Small intestine (tissue), 7 donors: ENCODE measurements around the gene SPCS2. TPM values are rescaled to one million over a fixed set of nuclear protein-coding genes. Genes with fewer than 3 reads are reported as not detected.

Experiments used
- DNase-seq, 2 donors: peaks; one replicate each; pipeline versions ENCODE4 v3.0.0 to v3.0.0-alpha.2; 2013
- FAIRE-seq: peaks from 2 replicates; lab custom pipeline; 2012; peaks lifted over from hg19 to GRCh38; lab: Jason Lieb, UNC
- H3K27ac ChIP-seq, 3 donors: one replicate each; pipeline ENCODE4 v1.5.1; 2013; ENCODE audit warnings: low read length in 2 of 3, mild to moderate bottlenecking in 2 of 3, control low read depth in 1 of 3, inconsistent platforms in 1 of 3, low read depth in 1 of 3, moderate library complexity in 1 of 3
- H3K27me3 ChIP-seq, 3 donors: one replicate each; pipeline ENCODE4 v1.6.1; 2013; ENCODE audit warnings: low read length in 3 of 3, inconsistent platforms in 1 of 3; ENCODE audit not compliant: control insufficient read depth in 3 of 3, insufficient read depth in 3 of 3
- H3K36me3 ChIP-seq, 3 donors: one replicate each; pipeline ENCODE4 v1.6.1; 2013; ENCODE audit warnings: low read length in 3 of 3, inconsistent platforms in 1 of 3, low read depth in 1 of 3, mild to moderate bottlenecking in 1 of 3, moderate library complexity in 1 of 3; ENCODE audit not compliant: control insufficient read depth in 3 of 3, insufficient read depth in 2 of 3
- H3K4me1 ChIP-seq, 3 donors: one replicate each; pipeline ENCODE4 v1.6.1; 2013; ENCODE audit warnings: low read length in 2 of 3, inconsistent platforms in 1 of 3, low read depth in 1 of 3, mild to moderate bottlenecking in 1 of 3, moderate library complexity in 1 of 3; ENCODE audit not compliant: control insufficient read depth in 3 of 3, insufficient read depth in 2 of 3
- H3K4me3 ChIP-seq, 3 donors: one replicate each; pipeline ENCODE4 v1.5.1; 2013; ENCODE audit warnings: low read length in 3 of 3, control low read depth in 1 of 3, inconsistent platforms in 1 of 3, low read depth in 1 of 3, mild to moderate bottlenecking in 1 of 3, moderate library complexity in 1 of 3
- H3K9me3 ChIP-seq, 2 donors: one replicate each; pipeline ENCODE4 v1.6.1; 2013; ENCODE audit warnings: low read depth in 1 of 2, low read length in 1 of 2; ENCODE audit not compliant: control insufficient read depth in 2 of 2, insufficient read depth in 1 of 2
- WGBS, 3 donors: extraction: QIAGEN DNeasy Blood & Tissue Kit; methylation state at CpG; one replicate each; pipeline ENCODE4 v1.1.7; 2013; 5-methylcytosine and 5-hydroxymethylcytosine counted together
- polyA plus RNA-seq, 4 donors: library from polyadenylated mRNA; stranded (reverse) in 3 of 4; unstranded in 1 of 4; fragments of 200-250 nt in 3 of 4; fragments of 120-200 nt in 1 of 4; gene quantifications; one replicate each; pipeline versions ENCODE4 v1.2.1 to v1.2.3, GENCODE V29; 2013
- donor health status: healthy with polysubstance abuse.
- donor health status: control.
- donor health status: control.
- donor health status: Bipolar disorder and iron deficiency.
- donor health status: healthy.

The SPCS2 gene
- polyA plus RNA-seq, 4 donors = 37.3 to 210 (median 101) TPM

- FAIRE-seq = no peak
- no peaks in the 10 kb centered on the region for H3K27me3 ChIP-seq
- 78 to 96% (median 93%) methylated on average over 6 of the region's 6 CpGs for WGBS, 3 donors
- H3K9me3 ChIP-seq = no peaks in the 10 kb centered on the region
- H3K4me1 ChIP-seq = no peaks in the 10 kb centered on the region
- H3K36me3 ChIP-seq = peaks cover 11 to 27% (median 23%) of the 10 kb centered on the region in 3 donors
- no peak for DNase-seq
- no peak overlapping the region for H3K27ac ChIP-seq
- no peak overlapping the region for H3K4me3 ChIP-seq
Observed at GRCh38 chr11:74971424-74971823, 22.4 kb downstream of the SPCS2 start.

GRCh38 chr11:74978041-74978440, 29.0 kb downstream of the SPCS2 start:
- 96 to 99% (median 97%) methylated on average over 4 of the region's 4 CpGs for WGBS, 3 donors
- Histone ChIP-seq H3K27me3 (no peaks in the 10 kb centered on the region), H3K27ac (no peak overlapping the region), H3K36me3 (peaks cover 6 to 18% (median 14%) of the 10 kb centered on the region in 3 donors), H3K4me3 (no peak overlapping the region), H3K9me3 (no peaks in the 10 kb centered on the region), H3K4me1 (peaks cover 0 to 4% (median 0%) of the 10 kb centered on the region in 3 donors)
- FAIRE-seq = no peak
- DNase-seq = no peak

GRCh38 chr11:74980634-74981033, 31.6 kb downstream of the SPCS2 start:
- H3K4me3 ChIP-seq = no peak overlapping the region
- H3K27ac ChIP-seq = no peak overlapping the region
- no peak for DNase-seq
- peaks cover 3 to 12% (median 10%) of the 10 kb centered on the region in 3 donors for H3K36me3 ChIP-seq
- WGBS, 3 donors = 89 to 94% (median 91%) methylated on average over 2 of the region's 2 CpGs
- peaks cover 0 to 4% (median 0%) of the 10 kb centered on the region in 3 donors for H3K4me1 ChIP-seq
- H3K27me3 ChIP-seq = no peaks in the 10 kb centered on the region
- FAIRE-seq = no peak
- H3K9me3 ChIP-seq = no peaks in the 10 kb centered on the region

GRCh38 chr11:74981888-74982287, 32.8 kb downstream of the SPCS2 start:
- Histone ChIP-seq H3K27me3 (no peaks in the 10 kb centered on the region), H3K4me1 (peaks cover 0 to 4% (median 0%) of the 10 kb centered on the region in 3 donors), H3K36me3 (peaks cover 2 to 10% (median 3%) of the 10 kb centered on the region in 3 donors), H3K9me3 (no peaks in the 10 kb centered on the region), H3K4me3 (no peak overlapping the region), H3K27ac (no peak overlapping the region)
- DNase-seq (peak in 1 of 2 donors; percentile 32), FAIRE-seq (no peak)
- 45 to 84% (median 57%) methylated on average over 1 of the region's 1 CpG for WGBS, 3 donors

GRCh38 chr11:74984070-74984469, 35.0 kb downstream of the SPCS2 start:
- Histone ChIP-seq H3K4me3 (no peak overlapping the region), H3K36me3 (peaks cover 0 to 4% (median 2%) of the 10 kb centered on the region in 3 donors), H3K27ac (no peak overlapping the region), H3K4me1 (peaks cover 0 to 6% (median 4%) of the 10 kb centered on the region in 3 donors), H3K9me3 (no peaks in the 10 kb centered on the region), H3K27me3 (no peaks in the 10 kb centered on the region)
- FAIRE-seq (no peak), DNase-seq (no peak)
- 82 to 93% (median 87%) methylated on average over 3 of the region's 3 CpGs for whole genome bisulfite sequencing, 3 donors

- Histone ChIP-seq H3K4me1 (peaks cover 2 to 6% (median 5%) of the 10 kb centered on the region in 3 donors), H3K27ac (no peak overlapping the region), H3K27me3 (no peaks in the 10 kb centered on the region), H3K36me3 (peaks cover 0 to 3% (median 2%) of the 10 kb centered on the region in 3 donors), H3K9me3 (no peaks in the 10 kb centered on the region), H3K4me3 (no peak overlapping the region)
- FAIRE-seq (no peak), DNase-seq (no peak)
- 88 to 97% (median 94%) methylated on average over 2 of the region's 2 CpGs for WGBS, 3 donors
Observed at GRCh38 chr11:74984730-74985129, 35.7 kb downstream of the SPCS2 start.

GRCh38 chr11:74988541-74989259, 39.6 kb downstream of the SPCS2 start, which contains the start of gene NEU3:
TSS of gene NEU3 (plus strand) at chr11:74988933. CDS start at chr11:74989061, 128 bp downstream.
- Histone ChIP-seq H3K4me1 (peaks cover 2 to 22% (median 3%) of the 10 kb centered on the region in 3 donors), H3K27ac (peak within 1 kb of the TSS; percentile 66 to 84 (median 71)), H3K36me3 (no peaks in the 10 kb centered on the region), H3K9me3 (no peaks in the 10 kb centered on the region), H3K4me3 (peak within 1 kb of the TSS; percentile 55 to 95 (median 89)), H3K27me3 (no peaks in the 10 kb centered on the region)
- FAIRE-seq (no peak), DNase-seq (peak; percentile 84 to 88)
- WGBS, 3 donors = 0 to 1% (median 0%) methylated on average over 41 to 46 of the region's 46 CpGs

GRCh38 chr11:74989260-74989638, 40.2 kb downstream of the SPCS2 start:
- DNase-seq (peak in 1 of 2 donors; percentile 25), FAIRE-seq (no peak)
- WGBS, 3 donors = 3 to 7% (median 4%) methylated on average over 8 of the region's 8 CpGs
- H3K4me1 ChIP-seq = peaks cover 2 to 22% (median 3%) of the 10 kb centered on the region in 3 donors
- no peaks in the 10 kb centered on the region for H3K27me3 ChIP-seq
- peak overlapping the region; percentile 55 to 95 (median 89) for H3K4me3 ChIP-seq
- H3K36me3 ChIP-seq = no peaks in the 10 kb centered on the region
- peak overlapping the region; percentile 63 to 84 (median 66) for H3K27ac ChIP-seq
- no peaks in the 10 kb centered on the region for H3K9me3 ChIP-seq
